Trophoblast cell (in vitro differentiated cells and primary cell): ENCODE results near the gene PRRX1.
A peak's percentile ranks its signal among the peaks of the same experiment; 100 is the strongest.

Experiments
- DNase-seq, 2 donors: peaks; one replicate each; pipeline ENCODE4 v3.0.0-alpha.2; 2016
- H2AFZ ChIP-seq: 2 replicates; pipeline ENCODE4 v1.6.1; 2013; ENCODE audit warnings: low read length, moderate library complexity, mild to moderate bottlenecking; ENCODE audit not compliant: insufficient read depth, poor library complexity
- H2AK5ac ChIP-seq: 2 replicates; pipeline ENCODE4 v1.6.1; 2013; ENCODE audit warnings: mild to moderate bottlenecking, low read length
- H2BK120ac ChIP-seq: 2 replicates; pipeline ENCODE4 v1.6.1; 2013; ENCODE audit warnings: low read length, mild to moderate bottlenecking, moderate library complexity; ENCODE audit not compliant: insufficient read depth, poor library complexity
- H2BK12ac ChIP-seq: 2 replicates; pipeline ENCODE4 v1.6.1; 2013; ENCODE audit warnings: mild to moderate bottlenecking, low read length, moderate library complexity
- H2BK5ac ChIP-seq: 2 replicates; pipeline ENCODE4 v1.6.1; 2013; ENCODE audit warnings: low read length, low read depth, moderate library complexity, mild to moderate bottlenecking; ENCODE audit not compliant: poor library complexity
- H3K14ac ChIP-seq: 2 replicates; pipeline ENCODE4 v1.6.1; 2013; ENCODE audit warnings: mild to moderate bottlenecking, low read length
- H3K18ac ChIP-seq: 2 replicates; pipeline ENCODE4 v1.6.1; 2013; ENCODE audit warnings: mild to moderate bottlenecking, low read length
- H3K23ac ChIP-seq: 2 replicates; pipeline ENCODE4 v1.6.1; 2013; ENCODE audit warnings: low read length
- H3K27ac ChIP-seq: 2 replicates; pipeline ENCODE4 v1.5.1; 2013; ENCODE audit warnings: low read depth, mild to moderate bottlenecking, inconsistent platforms, low read length, moderate library complexity
- H3K27me3 ChIP-seq: 2 replicates; pipeline ENCODE4 v1.6.1; 2013; ENCODE audit warnings: inconsistent platforms, mild to moderate bottlenecking, low read length, moderate library complexity; ENCODE audit not compliant: insufficient read depth
- H3K36me3 ChIP-seq, 2 experiments: 1 replicate in 1 of 2; 2 replicates in 1 of 2; pipeline ENCODE4 v1.6.1; 2013; ENCODE audit warnings: low read length in 2 of 2, mild to moderate bottlenecking in 2 of 2, moderate library complexity in 1 of 2; ENCODE audit not compliant: insufficient read depth in 2 of 2, control insufficient read depth in 1 of 2
- H3K4ac ChIP-seq: 2 replicates; pipeline ENCODE4 v1.6.1; 2013; ENCODE audit warnings: low read depth, mild to moderate bottlenecking, low read length, moderate library complexity
- H3K4me1 ChIP-seq, 2 experiments: 1 replicate in 1 of 2; 2 replicates in 1 of 2; pipeline ENCODE4 v1.6.1; 2013; ENCODE audit warnings: low read length in 2 of 2, mild to moderate bottlenecking in 2 of 2, moderate library complexity in 1 of 2; ENCODE audit not compliant: insufficient read depth in 2 of 2, control insufficient read depth in 1 of 2
- H3K4me2 ChIP-seq: 2 replicates; pipeline ENCODE4 v1.6.1; 2013; ENCODE audit warnings: inconsistent platforms, mild to moderate bottlenecking, low read length, moderate library complexity
- H3K4me3 ChIP-seq: 2 replicates; pipeline ENCODE4 v1.5.1; 2013; ENCODE audit warnings: mild to moderate bottlenecking, low read depth, low read length, inconsistent platforms
- H3K79me1 ChIP-seq: one replicate; pipeline ENCODE4 v1.6.1; 2013; ENCODE audit warnings: low read length
- H3K79me2 ChIP-seq: 2 replicates; pipeline ENCODE4 v1.6.1; 2013; ENCODE audit warnings: low read length, mild to moderate bottlenecking; ENCODE audit not compliant: control insufficient read depth, insufficient read depth, poor library complexity
- H3K9ac ChIP-seq: 2 replicates; pipeline ENCODE4 v1.6.1; 2013; ENCODE audit warnings: mild to moderate bottlenecking, low read length
- H3K9me3 ChIP-seq: 2 replicates; pipeline ENCODE4 v1.6.1; 2013; ENCODE audit warnings: low read depth, mild to moderate bottlenecking, control low read depth, inconsistent platforms, low read length; ENCODE audit not compliant: insufficient read depth
- H4K12ac ChIP-seq: 2 replicates; pipeline ENCODE4 v1.6.1; 2013; ENCODE audit warnings: low read depth, mild to moderate bottlenecking, low read length, moderate library complexity
- H4K8ac ChIP-seq: 2 replicates; pipeline ENCODE4 v1.6.1; 2013; ENCODE audit warnings: low read depth, mild to moderate bottlenecking, low read length, moderate library complexity
- H4K91ac ChIP-seq: one replicate; pipeline ENCODE4 v1.6.1; 2013; ENCODE audit warnings: low read depth, mild to moderate bottlenecking, low read length, moderate library complexity
- WGBS: extraction: QIAGEN DNeasy Blood & Tissue Kit; methylation state at CpG from one replicate; pipeline ENCODE4 v1.1.7; 2013; ENCODE audit warnings: missing lambda C conversion rate; ENCODE audit not compliant: insufficient read length, insufficient coverage; ENCODE audit errors: extremely low coverage; 5-methylcytosine and 5-hydroxymethylcytosine counted together

Gene PRRX1

DNA sequence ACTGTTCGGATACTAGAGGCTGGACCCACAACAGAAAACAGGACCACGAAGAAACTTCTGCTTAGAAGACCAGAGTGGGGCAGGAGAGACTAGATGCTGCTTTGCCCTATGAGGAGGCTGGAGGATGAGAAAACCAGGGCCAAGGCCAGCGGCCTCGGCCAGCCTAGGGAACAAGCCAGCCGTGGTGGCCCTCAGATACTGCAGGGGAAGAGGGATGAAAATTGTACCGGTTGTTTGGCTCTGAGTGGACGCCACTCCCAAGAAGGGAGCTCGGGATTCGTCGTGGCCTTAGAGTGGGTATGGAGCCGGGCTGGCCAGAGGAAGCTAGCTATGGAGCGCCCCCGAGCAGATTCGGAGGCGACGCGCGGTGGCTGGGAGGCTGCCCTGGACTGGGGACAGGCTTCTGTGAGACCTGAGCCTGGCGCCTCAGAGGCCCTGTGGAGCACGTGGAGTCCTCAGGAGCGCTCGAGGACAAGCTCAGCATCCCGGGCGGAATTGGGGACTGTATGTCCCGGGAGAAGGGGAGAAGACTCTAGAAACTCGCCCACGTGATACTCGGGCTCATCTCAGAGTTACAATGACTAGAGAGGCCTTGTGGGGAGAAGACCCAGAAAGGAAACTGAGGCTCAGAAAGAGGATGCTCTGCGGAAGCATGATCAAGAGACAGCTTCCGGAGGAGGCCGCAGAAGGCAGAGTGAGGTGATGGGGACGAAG, 2.8 kb downstream of the PRRX1 start:
- no peak overlapping the region for H3K9ac ChIP-seq
- H3K23ac ChIP-seq = no peak overlapping the region
- no CpG with 5 or more reads among the region's 32 CpGs for WGBS
- H3K27ac ChIP-seq = no peak overlapping the region
- peaks cover 10 to 12% of the 10 kb centered on the region in 2 experiments for H3K4me1 ChIP-seq
- H2BK12ac ChIP-seq = no peak overlapping the region
- no peak overlapping the region for H3K4me3 ChIP-seq
- no peaks in the 10 kb centered on the region for H3K79me2 ChIP-seq
- peaks cover 88% of the 10 kb centered on the region for H3K27me3 ChIP-seq
- H3K79me1 ChIP-seq = no peaks in the 10 kb centered on the region
- H3K14ac ChIP-seq = no peak overlapping the region
- no peak overlapping the region for H4K12ac ChIP-seq
- H3K9me3 ChIP-seq = peaks cover 11% of the 10 kb centered on the region
- no peak overlapping the region for H3K4me2 ChIP-seq
- no peak overlapping the region for H2BK120ac ChIP-seq
- no peak overlapping the region for H4K8ac ChIP-seq
- no peak overlapping the region for H2AFZ ChIP-seq
- H3K36me3 ChIP-seq = no peaks in the 10 kb centered on the region
- H2AK5ac ChIP-seq = no peak overlapping the region
- no peak for DNase-seq
- H4K91ac ChIP-seq = no peak overlapping the region
- no peak overlapping the region for H3K18ac ChIP-seq
- no peak overlapping the region for H2BK5ac ChIP-seq
- no peak overlapping the region for H3K4ac ChIP-seq

DNA sequence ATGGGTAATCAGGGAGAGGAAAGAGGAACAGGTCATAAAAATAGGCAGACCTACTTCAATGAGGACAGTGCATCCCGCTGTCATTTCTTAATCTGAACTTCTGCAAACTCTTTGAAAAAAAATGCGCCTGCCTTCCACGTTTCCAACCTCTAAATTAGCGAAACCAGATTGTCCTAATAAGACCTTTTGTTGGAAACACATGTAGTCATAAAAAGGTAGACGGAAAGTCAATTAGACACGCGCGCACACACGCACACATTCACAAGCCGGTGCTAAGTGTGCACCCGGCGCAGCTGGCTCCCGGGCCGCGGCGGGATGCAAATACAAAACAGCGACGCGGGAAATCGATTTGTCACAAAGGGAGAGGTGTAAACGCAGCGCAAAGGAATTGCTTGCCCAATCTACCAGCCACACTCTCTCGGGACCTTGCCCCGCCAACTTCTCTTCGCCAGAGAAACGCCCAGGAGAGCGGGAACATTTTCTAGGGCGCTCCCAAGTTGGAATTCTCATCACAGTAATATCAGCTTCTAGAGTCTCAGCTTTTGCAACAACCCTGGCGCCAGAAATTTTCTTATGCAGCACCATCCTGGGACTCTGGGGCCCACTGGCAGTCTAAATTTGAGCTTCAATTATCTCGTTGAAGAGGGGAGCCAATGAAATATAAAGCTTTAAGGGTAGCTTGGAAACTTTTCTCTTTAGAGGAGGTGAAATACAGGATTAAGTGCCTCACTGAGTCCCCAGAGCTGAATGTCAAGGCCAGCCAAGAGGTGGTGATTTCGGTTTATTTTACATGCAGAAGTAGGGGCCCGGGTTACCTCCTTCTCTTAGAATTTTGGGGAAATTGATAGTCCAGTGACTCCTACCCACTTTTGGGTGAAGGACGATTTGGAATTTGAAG, 4.5 kb downstream of the PRRX1 start:
- no peak overlapping the region for H2BK12ac ChIP-seq
- no peak for DNase-seq

DNA sequence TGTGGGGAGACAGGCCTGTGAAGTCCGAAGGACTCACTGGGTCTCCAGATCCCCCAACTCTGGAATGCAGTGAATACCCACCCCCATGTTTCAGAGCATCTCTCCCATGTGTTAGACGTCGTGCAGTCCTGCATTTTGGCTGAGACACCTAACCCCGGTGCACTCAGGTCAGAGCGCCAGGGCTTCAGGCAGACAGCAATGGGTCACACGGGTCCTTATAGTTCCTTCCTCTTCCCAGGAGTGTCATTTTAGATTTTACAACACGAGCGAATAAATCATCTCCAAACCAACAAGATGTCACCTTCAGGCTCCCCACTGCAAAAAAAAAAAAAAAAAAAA, 5.1 kb downstream of the PRRX1 start:
- Histone ChIP-seq H3K14ac (no peak overlapping the region), H3K27me3 (peaks cover 71% of the 10 kb centered on the region), H3K9ac (peak overlapping the region; percentile 33), H3K79me1 (no peaks in the 10 kb centered on the region), H3K18ac (no peak overlapping the region), H4K91ac (no peak overlapping the region), H2BK120ac (no peak overlapping the region), H4K12ac (no peak overlapping the region), H3K79me2 (no peaks in the 10 kb centered on the region), H2BK5ac (no peak overlapping the region), H3K4me3 (no peak overlapping the region), H2BK12ac (no peak overlapping the region), H3K36me3 (no peaks in the 10 kb centered on the region), H2AFZ (no peak overlapping the region), H3K4me1 (peaks cover 8 to 10% of the 10 kb centered on the region in 2 experiments), H4K8ac (no peak overlapping the region), H2AK5ac (no peak overlapping the region), H3K23ac (no peak overlapping the region), H3K4ac (no peak overlapping the region), H3K4me2 (no peak overlapping the region), H3K27ac (no peak overlapping the region), H3K9me3 (peaks cover 11% of the 10 kb centered on the region)
- DNase-seq = no peak
- WGBS = no CpG with 5 or more reads among the region's 8 CpGs

More for the DNA sequence above, 4.5 kb downstream of the PRRX1 start:
- Histone ChIP-seq H3K9ac (no peak overlapping the region), H4K91ac (no peak overlapping the region), H2AK5ac (no peak overlapping the region), H2AFZ (no peak overlapping the region), H3K14ac (no peak overlapping the region), H4K12ac (no peak overlapping the region), H3K27ac (no peak overlapping the region), H3K4me3 (no peak overlapping the region), H3K27me3 (peaks cover 78% of the 10 kb centered on the region), H3K9me3 (peaks cover 11% of the 10 kb centered on the region), H3K4me2 (peak overlapping the region; percentile 17), H3K4me1 (peaks cover 10 to 12% of the 10 kb centered on the region in 2 experiments), H4K8ac (no peak overlapping the region), H3K79me2 (no peaks in the 10 kb centered on the region), H3K18ac (no peak overlapping the region), H3K4ac (no peak overlapping the region), H2BK120ac (no peak overlapping the region), H3K79me1 (no peaks in the 10 kb centered on the region), H3K23ac (no peak overlapping the region), H2BK5ac (no peak overlapping the region), H3K36me3 (no peaks in the 10 kb centered on the region)
- WGBS = no CpG with 5 or more reads among the region's 33 CpGs

DNA sequence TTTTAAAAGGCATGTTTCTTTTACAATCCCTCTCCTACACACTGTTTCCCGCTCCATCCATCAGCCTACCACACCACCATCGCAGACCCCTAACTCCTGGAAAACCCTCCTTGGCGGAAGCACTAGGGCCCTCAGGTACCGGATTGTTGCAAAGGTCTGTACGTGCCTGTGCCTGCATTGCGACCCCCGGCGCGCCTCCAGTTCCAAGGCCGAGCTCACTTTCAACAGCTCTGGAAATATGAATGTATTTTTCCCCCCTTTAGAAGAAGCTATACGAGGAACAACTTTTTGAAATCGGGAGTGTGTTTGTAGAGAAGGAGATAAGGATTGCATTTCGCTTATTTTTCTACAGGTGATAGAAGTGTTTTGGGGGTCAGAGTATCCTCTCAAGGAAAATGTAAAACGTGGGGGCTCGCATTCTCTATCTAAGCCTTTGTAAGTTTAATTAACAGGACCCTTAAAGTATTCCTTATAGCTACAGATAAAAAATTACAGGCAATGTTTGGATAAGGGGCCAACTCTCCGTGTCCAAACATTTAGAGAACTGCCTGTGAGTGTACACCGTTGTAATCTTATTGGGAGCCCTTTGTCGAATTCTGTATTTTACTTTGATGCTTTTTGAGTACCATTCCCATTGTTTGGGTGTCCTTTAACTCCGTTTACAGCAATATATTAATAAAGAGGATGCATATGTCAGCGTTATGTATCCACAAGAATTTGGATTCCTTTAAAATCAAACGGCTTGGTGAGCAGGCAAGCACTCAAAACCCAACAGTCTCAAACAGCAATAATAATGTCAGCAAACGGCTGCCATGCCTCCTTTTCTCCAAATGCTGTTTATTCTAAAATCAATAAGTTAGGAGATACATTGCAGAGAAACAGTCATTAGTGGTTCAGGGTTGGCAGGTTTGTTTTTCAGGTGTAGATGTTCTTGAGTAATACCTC, 5.9 kb downstream of the PRRX1 start:
- Histone ChIP-seq H3K27ac (no peak overlapping the region), H2BK120ac (no peak overlapping the region), H3K9me3 (peaks cover 11% of the 10 kb centered on the region), H3K4me2 (no peak overlapping the region), H3K18ac (no peak overlapping the region), H3K79me1 (no peaks in the 10 kb centered on the region), H2AK5ac (no peak overlapping the region), H4K8ac (no peak overlapping the region), H2AFZ (no peak overlapping the region), H3K14ac (no peak overlapping the region), H4K12ac (no peak overlapping the region), H3K27me3 (peaks cover 64% of the 10 kb centered on the region), H3K36me3 (no peaks in the 10 kb centered on the region), H3K4me3 (no peak overlapping the region), H3K9ac (no peak overlapping the region), H3K23ac (no peak overlapping the region), H4K91ac (no peak overlapping the region), H3K4me1 (peaks cover 1 to 2% of the 10 kb centered on the region in 2 experiments), H2BK12ac (no peak overlapping the region), H2BK5ac (no peak overlapping the region), H3K79me2 (no peaks in the 10 kb centered on the region), H3K4ac (no peak overlapping the region)
- no peak for DNase-seq
- WGBS = no CpG with 5 or more reads among the region's 22 CpGs
